ENCODE results near the gene PALD1.

Gene PALD1

GRCh38 chr10:70490142-70490541 is 11.6 kb downstream of the PALD1 start:
- H3K36me3 ChIP-seq (ENCODE audit: control insufficient read depth in 1 of 2, insufficient read depth in 2 of 2, low read length in 2 of 2) = no peaks in the 10 kb centered on the region
- no peak overlapping the region for H3K4me3 ChIP-seq (ENCODE audit: low read depth in 1 of 2, low read length in 2 of 2)
- H3K9me3 ChIP-seq (ENCODE audit: control insufficient read depth in 1 of 2, low read length in 2 of 2) = no peaks in the 10 kb centered on the region
- H3K27ac ChIP-seq (ENCODE audit: low read length) = no peak overlapping the region
- peaks cover 0 to 38% of the 10 kb centered on the region in 2 donors for H3K4me1 ChIP-seq (ENCODE audit: control insufficient read depth in 1 of 2, insufficient read depth in 2 of 2, low read length in 2 of 2)
- H3K27me3 ChIP-seq (ENCODE audit: low read depth, low read length) = no peaks in the 10 kb centered on the region

- peaks cover 0 to 38% of the 10 kb centered on the region in 2 donors for H3K4me1 ChIP-seq (ENCODE audit: control insufficient read depth in 1 of 2, insufficient read depth in 2 of 2, low read length in 2 of 2)
These were observed 13.0 kb downstream of the PALD1 start for GRCh38 chr10:70491614-70492013.

GRCh38 chr10:70492786-70493659 is 14.5 kb downstream of the PALD1 start:
- H3K27me3 ChIP-seq (ENCODE audit: low read depth, low read length) = no peaks in the 10 kb centered on the region
- no peaks in the 10 kb centered on the region for H3K36me3 ChIP-seq (ENCODE audit: control insufficient read depth in 1 of 2, insufficient read depth in 2 of 2, low read length in 2 of 2)
- no peak overlapping the region for H3K4me3 ChIP-seq (ENCODE audit: low read depth in 1 of 2, low read length in 2 of 2)
- no peaks in the 10 kb centered on the region for H3K9me3 ChIP-seq (ENCODE audit: control insufficient read depth in 1 of 2, low read length in 2 of 2)
- H3K4me1 ChIP-seq (ENCODE audit: control insufficient read depth in 1 of 2, insufficient read depth in 2 of 2, low read length in 2 of 2) = peaks cover 0 to 38% of the 10 kb centered on the region in 2 donors
- no peak overlapping the region for H3K27ac ChIP-seq (ENCODE audit: low read length)

More at GRCh38 chr10:70491614-70492013, 13.0 kb downstream of the PALD1 start:
- no peak overlapping the region for H3K27ac ChIP-seq (ENCODE audit: low read length)
- no peaks in the 10 kb centered on the region for H3K36me3 ChIP-seq (ENCODE audit: control insufficient read depth in 1 of 2, insufficient read depth in 2 of 2, low read length in 2 of 2)
- no peaks in the 10 kb centered on the region for H3K27me3 ChIP-seq (ENCODE audit: low read depth, low read length)
- no peaks in the 10 kb centered on the region for H3K9me3 ChIP-seq (ENCODE audit: control insufficient read depth in 1 of 2, low read length in 2 of 2)
- no peak overlapping the region for H3K4me3 ChIP-seq (ENCODE audit: low read depth in 1 of 2, low read length in 2 of 2)

- Histone ChIP-seq H3K27me3 (ENCODE audit: low read depth, low read length) (no peaks in the 10 kb centered on the region), H3K4me1 (ENCODE audit: control insufficient read depth in 1 of 2, insufficient read depth in 2 of 2, low read length in 2 of 2) (peaks cover 0 to 38% of the 10 kb centered on the region in 2 donors), H3K36me3 (ENCODE audit: control insufficient read depth in 1 of 2, insufficient read depth in 2 of 2, low read length in 2 of 2) (no peaks in the 10 kb centered on the region), H3K4me3 (ENCODE audit: low read depth in 1 of 2, low read length in 2 of 2) (no peak overlapping the region), H3K9me3 (ENCODE audit: control insufficient read depth in 1 of 2, low read length in 2 of 2) (no peaks in the 10 kb centered on the region), H3K27ac (ENCODE audit: low read length) (no peak overlapping the region)
These were observed 15.2 kb downstream of the PALD1 start for GRCh38 chr10:70493660-70494234.

- H3K27ac ChIP-seq (ENCODE audit: low read length) = no peak overlapping the region
- H3K36me3 ChIP-seq (ENCODE audit: control insufficient read depth in 1 of 2, insufficient read depth in 2 of 2, low read length in 2 of 2) = no peaks in the 10 kb centered on the region
- no peaks in the 10 kb centered on the region for H3K9me3 ChIP-seq (ENCODE audit: control insufficient read depth in 1 of 2, low read length in 2 of 2)
- peaks cover 0 to 45% of the 10 kb centered on the region in 2 donors for H3K4me1 ChIP-seq (ENCODE audit: control insufficient read depth in 1 of 2, insufficient read depth in 2 of 2, low read length in 2 of 2)
- no peak overlapping the region for H3K4me3 ChIP-seq (ENCODE audit: low read depth in 1 of 2, low read length in 2 of 2)
- no peaks in the 10 kb centered on the region for H3K27me3 ChIP-seq (ENCODE audit: low read depth, low read length)
These were observed 16.0 kb downstream of the PALD1 start for GRCh38 chr10:70494536-70494935.

GRCh38 chr10:70494966-70495365 is 16.4 kb downstream of the PALD1 start:
- peaks cover 0 to 49% of the 10 kb centered on the region in 2 donors for H3K4me1 ChIP-seq (ENCODE audit: control insufficient read depth in 1 of 2, insufficient read depth in 2 of 2, low read length in 2 of 2)
- no peaks in the 10 kb centered on the region for H3K9me3 ChIP-seq (ENCODE audit: control insufficient read depth in 1 of 2, low read length in 2 of 2)
- H3K4me3 ChIP-seq (ENCODE audit: low read depth in 1 of 2, low read length in 2 of 2) = no peak overlapping the region
- no peak overlapping the region for H3K27ac ChIP-seq (ENCODE audit: low read length)
- no peaks in the 10 kb centered on the region for H3K27me3 ChIP-seq (ENCODE audit: low read depth, low read length)
- H3K36me3 ChIP-seq (ENCODE audit: control insufficient read depth in 1 of 2, insufficient read depth in 2 of 2, low read length in 2 of 2) = no peaks in the 10 kb centered on the region

- no peaks in the 10 kb centered on the region for H3K9me3 ChIP-seq (ENCODE audit: control insufficient read depth in 1 of 2, low read length in 2 of 2)
- no peak overlapping the region for H3K4me3 ChIP-seq (ENCODE audit: low read depth in 1 of 2, low read length in 2 of 2)
- H3K36me3 ChIP-seq (ENCODE audit: control insufficient read depth in 1 of 2, insufficient read depth in 2 of 2, low read length in 2 of 2) = no peaks in the 10 kb centered on the region
- H3K4me1 ChIP-seq (ENCODE audit: control insufficient read depth in 1 of 2, insufficient read depth in 2 of 2, low read length in 2 of 2) = peaks cover 6 to 52% of the 10 kb centered on the region in 2 donors
- H3K27ac ChIP-seq (ENCODE audit: low read length) = no peak overlapping the region
- no peaks in the 10 kb centered on the region for H3K27me3 ChIP-seq (ENCODE audit: low read depth, low read length)
These were observed 17.2 kb downstream of the PALD1 start for GRCh38 chr10:70495691-70496261.

- Histone ChIP-seq H3K36me3 (ENCODE audit: control insufficient read depth in 1 of 2, insufficient read depth in 2 of 2, low read length in 2 of 2) (no peaks in the 10 kb centered on the region), H3K9me3 (ENCODE audit: control insufficient read depth in 1 of 2, low read length in 2 of 2) (no peaks in the 10 kb centered on the region), H3K27me3 (ENCODE audit: low read depth, low read length) (no peaks in the 10 kb centered on the region), H3K4me3 (ENCODE audit: low read depth in 1 of 2, low read length in 2 of 2) (no peak overlapping the region), H3K4me1 (ENCODE audit: control insufficient read depth in 1 of 2, insufficient read depth in 2 of 2, low read length in 2 of 2) (peaks cover 6 to 44% of the 10 kb centered on the region in 2 donors), H3K27ac (ENCODE audit: low read length) (no peak overlapping the region)
These were observed 18.0 kb downstream of the PALD1 start for GRCh38 chr10:70496341-70497119.

GRCh38 chr10:70497120-70497545 is 18.6 kb downstream of the PALD1 start:
- no peak overlapping the region for H3K4me3 ChIP-seq (ENCODE audit: low read depth in 1 of 2, low read length in 2 of 2)
- H3K27me3 ChIP-seq (ENCODE audit: low read depth, low read length) = no peaks in the 10 kb centered on the region
- H3K9me3 ChIP-seq (ENCODE audit: control insufficient read depth in 1 of 2, low read length in 2 of 2) = no peaks in the 10 kb centered on the region
- no peak overlapping the region for H3K27ac ChIP-seq (ENCODE audit: low read length)
- H3K36me3 ChIP-seq (ENCODE audit: control insufficient read depth in 1 of 2, insufficient read depth in 2 of 2, low read length in 2 of 2) = no peaks in the 10 kb centered on the region
- peaks cover 6 to 38% of the 10 kb centered on the region in 2 donors for H3K4me1 ChIP-seq (ENCODE audit: control insufficient read depth in 1 of 2, insufficient read depth in 2 of 2, low read length in 2 of 2)

GRCh38 chr10:70498970-70499835 is 20.6 kb downstream of the PALD1 start:
- Histone ChIP-seq H3K4me1 (ENCODE audit: control insufficient read depth in 1 of 2, insufficient read depth in 2 of 2, low read length in 2 of 2) (peaks cover 6 to 23% of the 10 kb centered on the region in 2 donors), H3K36me3 (ENCODE audit: control insufficient read depth in 1 of 2, insufficient read depth in 2 of 2, low read length in 2 of 2) (no peaks in the 10 kb centered on the region), H3K9me3 (ENCODE audit: control insufficient read depth in 1 of 2, low read length in 2 of 2) (no peaks in the 10 kb centered on the region), H3K4me3 (ENCODE audit: low read depth in 1 of 2, low read length in 2 of 2) (no peak overlapping the region), H3K27ac (ENCODE audit: low read length) (no peak overlapping the region), H3K27me3 (ENCODE audit: low read depth, low read length) (no peaks in the 10 kb centered on the region)
